Endothelial cell of umbilical vein (primary cell): ENCODE data around the gene JSRP1.
"Not testable (repeated sequence)": the region's sequence is repeated elsewhere in the genome, so short reads cannot be mapped to it uniquely, and the experiment has no call there.

ENCODE experiments used
- CTCF ChIP-seq, 2 donors: IDR thresholded peaks; 1 replicate in 1 of 2; 2 replicates in 1 of 2; pipeline ENCODE4 v1.5.1; 2011; ENCODE audit warnings: low read length in 2 of 2, mild to moderate bottlenecking in 2 of 2, moderate library complexity in 2 of 2, control low read depth in 1 of 2, inconsistent platforms in 1 of 2, low read depth in 1 of 2; ENCODE audit not compliant: insufficient read depth in 1 of 2; ENCODE audit errors: extremely low read depth in 1 of 2
- EZH2 ChIP-seq: IDR thresholded peaks from 2 replicates; pipeline ENCODE4 v1.6.1; 2012; ENCODE audit warnings: borderline replicate concordance, low read depth, mild to moderate bottlenecking, moderate library complexity, low read length, inconsistent platforms; ENCODE audit not compliant: severe bottlenecking
- FOS ChIP-seq: IDR thresholded peaks from 2 replicates; pipeline ENCODE4 v1.6.1; 2011; ENCODE audit warnings: mild to moderate bottlenecking, low read length, moderate library complexity, borderline replicate concordance; ENCODE audit not compliant: insufficient read depth
- JUN ChIP-seq: IDR thresholded peaks from 2 replicates; pipeline ENCODE4 v1.6.1; 2011; ENCODE audit warnings: borderline replicate concordance, low read depth; ENCODE audit not compliant: insufficient read length, insufficient read depth
- MAX ChIP-seq: IDR thresholded peaks from 2 replicates; pipeline ENCODE4 v1.6.1; 2011; ENCODE audit not compliant: insufficient read depth, insufficient read length
- POLR2A ChIP-seq: IDR thresholded peaks from 2 replicates; pipeline ENCODE4 v1.6.1; 2012; ENCODE audit warnings: low read depth, mild to moderate bottlenecking, control low read depth, low read length
- POLR2AphosphoS5 ChIP-seq: IDR thresholded peaks from 2 replicates; pipeline ENCODE4 v1.6.1; 2012; ENCODE audit warnings: low read depth, mild to moderate bottlenecking, control low read depth, low read length, moderate library complexity; ENCODE audit not compliant: insufficient read depth

- TF ChIP-seq POLR2A; EZH2; CTCF (IDR thresholded peaks at IDR 0.05; ENCODE audit: extremely low read depth in 1 of 2, insufficient read depth in 1 of 2, low read depth in 1 of 2, low read length in 2 of 2); POLR2AphosphoS5; JUN; MAX; FOS: not testable (repeated sequence)
These were observed 25.2 kb upstream of the JSRP1 start for GRCh38 chr19:2281265-2282061.
